Jurkat, Clone E6-1 (cell line): ENCODE results near the gene PUDP.
"Not testable (repeated sequence)": the region's sequence is repeated elsewhere in the genome, so short reads cannot be mapped to it uniquely, and the experiment has no call there.

Source experiments
- DNase-seq: peaks from one replicate; pipeline ENCODE4 v3.0.0-alpha.2; 2011; ENCODE audit warnings: low read depth, low spot score
- H3K4me3 ChIP-seq: 2 replicates; pipeline ENCODE4 v1.5.1; 2011; ENCODE audit warnings: mild to moderate bottlenecking, low read length, control low read depth, moderate library complexity

PUDP gene

DNA sequence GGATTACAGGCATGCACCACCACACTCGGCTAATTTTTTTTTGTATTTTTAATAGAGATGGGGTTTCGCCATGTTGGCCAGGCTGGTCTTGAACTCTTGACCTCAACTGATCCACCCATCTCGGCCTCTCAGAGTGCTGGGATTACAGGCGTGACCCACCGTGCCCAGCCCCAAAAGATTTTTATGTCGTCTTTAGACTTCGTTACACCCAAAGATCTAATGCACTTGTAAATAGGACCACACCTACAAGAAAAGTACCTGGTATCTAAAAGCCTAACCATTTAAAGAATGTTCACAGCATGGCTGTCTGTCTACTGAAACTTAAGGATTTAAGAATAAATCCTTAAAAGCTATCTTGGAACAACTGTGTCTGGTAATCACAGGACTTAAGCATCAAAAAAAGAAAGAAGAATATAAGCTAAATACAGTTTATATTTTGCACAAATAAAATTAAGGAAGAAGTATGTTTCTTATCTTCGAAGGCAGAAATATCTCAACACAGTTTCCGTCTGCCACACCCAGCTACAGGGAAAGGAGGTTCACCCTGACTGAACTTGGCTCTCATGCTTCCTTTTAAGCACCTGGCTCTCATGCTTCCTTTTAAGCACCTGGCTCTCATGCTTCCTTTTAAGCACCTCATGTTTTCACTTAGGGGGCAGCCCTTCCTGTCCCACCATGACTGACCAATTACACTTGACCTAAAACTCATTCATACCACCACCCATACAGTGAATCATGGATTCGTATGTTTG, 92.4 kb downstream of the PUDP start:
- no peak for DNase-seq
- H3K4me3 ChIP-seq = no peak overlapping the region

- no peak overlapping the region for H3K4me3 ChIP-seq
- no peak for DNase-seq
Observed at GRCh38 chrX:7054219-7055216, 93.4 kb downstream of the PUDP start.

DNA sequence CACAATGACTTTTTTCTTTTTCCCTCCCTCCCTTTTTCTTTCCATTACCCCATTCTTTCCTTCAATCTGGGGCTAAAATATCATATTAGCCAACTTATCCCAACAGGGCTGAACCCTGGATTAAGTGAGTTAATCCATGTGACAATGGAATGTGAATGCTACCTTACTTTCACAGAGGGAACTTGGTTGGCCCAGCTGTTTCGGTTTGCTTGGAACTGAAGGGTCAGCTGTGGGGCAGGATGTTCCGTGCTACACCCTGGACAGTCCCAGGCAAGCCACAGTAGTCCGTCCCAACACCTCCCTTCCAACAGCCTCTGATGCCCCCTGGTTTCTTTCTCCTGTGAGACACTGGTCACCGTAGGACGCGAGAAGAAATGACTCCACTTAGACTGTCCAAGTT, 95.4 kb downstream of the PUDP start:
- DNase-seq = no peak
- H3K4me3 ChIP-seq = no peak overlapping the region

DNA sequence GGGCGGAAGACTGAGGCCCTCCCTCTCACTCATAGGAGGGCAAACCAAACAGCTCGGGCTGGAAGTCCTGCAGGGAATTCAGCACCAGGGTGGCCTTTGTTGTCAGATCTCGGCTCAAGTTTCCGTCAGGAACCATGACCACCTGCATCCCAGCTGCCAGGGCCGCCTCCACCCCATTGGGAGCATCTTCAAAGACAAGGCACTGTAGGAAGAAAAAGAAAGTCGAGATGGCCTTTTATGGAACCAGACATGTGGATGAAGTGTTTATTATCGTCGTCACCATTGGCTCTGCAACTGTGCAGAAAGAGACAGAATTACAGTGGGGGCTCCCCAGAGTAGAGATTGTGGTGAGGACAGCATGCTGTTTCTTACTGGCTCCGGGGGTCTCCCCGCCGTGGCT, 97.7 kb downstream of the PUDP start:
- no peak for DNase-seq
- no peak overlapping the region for H3K4me3 ChIP-seq

GRCh38 chrX:7047951-7048350, 100.0 kb downstream of the PUDP start:
- H3K4me3 ChIP-seq = no peak overlapping the region
- DNase-seq = no peak

DNA sequence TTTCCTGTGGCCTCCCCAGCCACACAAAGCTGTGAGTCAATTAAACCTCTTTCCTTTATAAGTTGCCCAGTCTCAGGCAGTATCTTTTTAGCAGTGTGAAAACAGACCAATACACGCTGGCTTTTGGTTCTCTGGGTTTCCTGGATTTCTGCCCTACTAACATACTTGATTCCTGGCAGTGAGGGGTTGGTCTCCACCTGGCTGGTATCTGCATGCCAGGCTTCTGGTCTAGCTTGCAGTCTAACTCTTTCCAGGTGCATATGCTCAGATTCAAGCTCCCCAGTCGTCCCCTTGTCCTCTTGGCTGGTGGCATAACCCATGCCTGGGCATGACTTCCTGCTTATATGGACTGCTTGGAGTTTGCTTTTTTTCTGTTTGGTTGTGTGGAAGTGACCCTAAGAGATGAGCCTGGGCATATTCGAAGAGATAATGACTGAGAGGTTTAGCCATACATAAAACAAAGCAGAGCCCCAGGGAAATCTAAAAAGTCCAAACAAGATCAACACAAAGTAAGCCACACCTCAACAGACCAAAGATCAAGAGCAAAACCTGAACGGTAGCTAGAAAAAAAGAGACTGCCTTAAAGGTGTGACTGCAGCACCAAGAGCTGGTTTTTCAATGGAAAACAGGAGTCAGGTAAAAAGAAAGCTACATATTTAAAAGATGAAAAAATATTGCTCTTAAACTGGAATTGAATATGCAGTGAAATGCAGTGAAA, 102.6 kb downstream of the PUDP start:
- no peak for DNase-seq
- H3K4me3 ChIP-seq = no peak overlapping the region

- DNase-seq = not testable (repeated sequence)
Observed at GRCh38 chrX:7043796-7044433, 104.0 kb downstream of the PUDP start.

GRCh38 chrX:7028246-7028645, 119.7 kb downstream of the PUDP start:
- H3K4me3 ChIP-seq = no peak overlapping the region
- no peak for DNase-seq

More at GRCh38 chrX:7043796-7044433, 104.0 kb downstream of the PUDP start:
- not testable (repeated sequence) for H3K4me3 ChIP-seq

DNA sequence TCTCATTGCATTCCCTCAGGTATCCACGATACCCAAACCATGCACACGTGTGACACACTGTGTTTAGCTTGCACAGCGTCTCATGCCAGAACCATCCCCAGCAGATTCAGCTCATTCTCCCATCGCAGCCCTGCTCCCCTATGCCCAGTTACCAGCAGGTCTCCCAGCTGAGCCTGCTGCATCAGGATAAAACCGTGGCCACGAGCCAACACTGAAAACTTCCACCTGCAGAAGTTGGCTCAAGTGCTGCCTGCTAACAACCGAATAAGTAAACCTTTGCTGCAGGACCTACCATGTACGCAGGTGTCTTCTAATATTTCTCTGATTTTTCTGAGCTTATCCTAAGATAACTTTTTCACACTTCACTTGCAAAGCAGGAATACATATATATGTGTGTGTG, 120.9 kb downstream of the PUDP start:
- DNase-seq = no peak
- H3K4me3 ChIP-seq = no peak overlapping the region

DNA sequence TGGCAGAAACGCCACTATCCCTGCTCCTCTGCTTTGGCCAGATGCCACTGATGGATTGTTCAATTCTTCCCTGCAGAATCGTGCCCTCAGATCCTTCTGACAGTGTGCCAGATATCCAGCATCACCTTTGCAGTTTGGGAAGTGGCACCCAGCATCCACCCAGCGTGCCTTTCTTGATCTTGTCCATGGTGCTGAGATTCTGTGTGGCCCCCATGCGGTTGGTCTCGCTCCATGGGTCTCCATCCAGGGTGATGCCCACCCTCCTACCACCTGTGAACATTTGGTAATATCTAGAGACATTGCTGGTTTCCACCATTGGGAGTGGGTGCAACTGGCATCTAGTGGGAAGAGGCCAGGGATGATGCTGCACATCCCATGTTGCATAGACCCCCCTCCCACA, 121.6 kb downstream of the PUDP start:
- not testable (repeated sequence) for DNase-seq, H3K4me3 ChIP-seq

DNA sequence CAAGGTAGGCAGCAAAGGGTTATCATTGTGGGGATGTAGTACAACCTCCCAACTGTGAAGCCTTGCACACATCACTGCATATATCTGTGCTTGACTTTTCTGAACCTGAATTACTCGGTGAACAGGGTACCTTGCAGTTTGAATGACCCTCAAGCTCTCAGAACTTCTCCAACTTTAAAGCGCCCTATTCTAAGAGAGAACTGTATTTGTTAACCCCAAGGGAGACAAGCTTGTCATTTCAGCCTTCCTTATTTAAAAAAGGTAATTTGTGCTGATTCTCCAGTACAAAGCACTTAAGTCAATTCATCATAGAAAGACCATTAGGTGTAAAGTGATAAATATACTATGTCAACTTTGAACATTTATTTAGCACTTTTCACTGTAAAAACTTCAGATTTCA, 122.5 kb downstream of the PUDP start:
- DNase-seq = no peak
- H3K4me3 ChIP-seq = no peak overlapping the region

DNA sequence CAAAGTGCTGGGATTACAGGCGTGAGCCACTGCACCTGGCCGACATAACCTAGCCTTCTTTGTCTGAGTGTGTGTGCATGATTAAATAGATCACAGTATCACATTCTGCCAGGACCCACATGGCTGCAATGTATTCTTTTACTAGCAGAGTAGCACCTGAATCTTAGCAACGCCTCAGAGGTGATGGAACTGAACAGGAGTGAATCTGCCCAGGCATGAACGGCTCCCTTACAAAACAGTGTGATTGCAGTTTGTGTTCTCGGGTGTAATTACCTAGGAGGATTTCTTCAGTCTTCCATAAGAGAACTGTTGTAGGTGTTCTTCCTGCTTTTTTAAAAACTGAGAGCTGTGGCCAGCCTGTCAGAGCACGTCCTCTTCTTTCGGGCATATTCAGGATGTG, 123.1 kb downstream of the PUDP start:
- DNase-seq = no peak
- H3K4me3 ChIP-seq = no peak overlapping the region

DNA sequence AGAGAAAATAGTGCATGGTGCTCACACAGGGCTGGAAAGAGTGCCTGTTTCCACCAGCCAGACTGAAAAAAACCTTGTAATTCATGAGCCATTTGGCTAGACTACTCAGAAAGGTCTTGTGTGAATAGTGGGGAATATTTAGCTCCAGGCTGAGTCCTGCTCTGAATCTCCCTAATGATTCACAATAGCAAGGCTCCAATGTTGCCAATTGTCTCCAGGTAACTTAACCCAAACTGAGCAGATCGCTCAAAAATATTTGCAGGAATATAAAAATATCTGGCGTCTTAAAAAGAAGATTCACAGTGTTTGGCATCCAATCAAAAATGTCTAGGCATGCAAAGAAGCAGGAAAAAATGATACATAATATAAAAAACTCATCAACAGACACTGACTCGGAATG, 125.0 kb downstream of the PUDP start:
- not testable (repeated sequence) for H3K4me3 ChIP-seq, DNase-seq

- DNase-seq = no peak
- H3K4me3 ChIP-seq = no peak overlapping the region
Observed at GRCh38 chrX:7021991-7022390, 126.0 kb downstream of the PUDP start.

GRCh38 chrX:7019555-7019954, 128.4 kb downstream of the PUDP start:
- no peak overlapping the region for H3K4me3 ChIP-seq
- no peak for DNase-seq

DNA sequence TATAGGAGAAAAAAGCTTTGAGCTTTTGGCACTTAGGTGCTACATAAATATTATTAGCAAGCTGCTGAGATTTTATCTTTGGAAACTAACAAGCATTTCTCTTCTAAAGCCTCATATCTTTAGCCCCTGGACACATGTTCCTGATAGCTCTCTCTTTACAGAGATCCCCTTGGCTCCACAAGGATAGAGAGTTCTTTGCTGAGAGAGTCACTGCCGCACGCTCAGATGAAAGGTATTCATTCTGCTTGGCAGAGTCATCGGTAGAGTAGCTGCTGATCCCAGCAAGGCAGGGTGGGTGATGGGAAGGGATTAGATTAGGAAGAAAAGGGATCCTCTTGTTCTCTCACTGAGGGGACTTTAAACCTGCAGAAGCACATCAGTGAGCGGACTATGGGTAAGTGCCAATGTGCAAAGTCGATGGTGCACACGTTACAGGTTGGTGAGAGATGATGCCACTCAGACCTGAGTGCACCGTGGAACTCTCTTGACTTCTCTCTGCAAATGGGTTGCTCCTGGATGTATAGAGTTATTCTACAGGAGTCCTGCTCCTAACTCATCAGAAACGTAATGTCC, 135.6 kb downstream of the PUDP start:
- not testable (repeated sequence) for H3K4me3 ChIP-seq, DNase-seq

DNA sequence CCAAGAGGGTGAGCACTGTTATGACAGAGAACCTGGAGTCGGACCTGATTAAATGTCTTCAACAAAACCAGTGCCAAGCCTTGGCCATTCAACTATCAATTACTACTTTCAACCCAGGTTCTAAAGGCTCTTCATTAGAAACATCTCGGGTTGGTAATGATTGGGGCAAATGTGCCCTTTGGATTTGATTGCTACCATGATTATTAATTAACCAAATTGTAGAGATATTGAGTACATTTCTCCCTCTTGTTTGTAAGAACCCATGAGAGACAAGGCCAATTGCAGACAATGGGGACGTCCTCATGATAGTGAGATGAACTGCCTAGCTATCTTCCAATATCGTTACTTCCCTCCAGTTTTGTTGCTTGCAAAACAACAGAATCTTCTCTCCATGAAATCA, 137.1 kb downstream of the PUDP start:
- not testable (repeated sequence) for H3K4me3 ChIP-seq, DNase-seq

DNA sequence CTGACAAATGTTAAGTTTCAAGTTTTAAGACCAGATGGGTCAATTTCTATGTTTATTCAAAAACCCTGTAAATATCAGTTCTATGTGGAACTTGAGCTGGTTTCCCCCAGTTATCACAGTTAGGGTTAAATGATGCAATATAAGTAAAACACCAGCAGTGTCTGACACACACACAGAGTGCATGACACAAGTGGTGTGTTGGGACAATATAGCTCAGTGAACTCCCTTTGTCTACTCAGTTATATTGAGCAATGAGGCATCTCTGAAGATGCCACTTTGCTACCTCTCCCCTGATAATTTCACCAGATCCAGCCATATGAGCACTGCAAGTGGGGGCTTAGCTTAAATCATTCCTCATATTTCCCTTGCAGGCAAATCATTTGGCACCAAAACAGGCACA, 140.6 kb downstream of the PUDP start:
- not testable (repeated sequence) for H3K4me3 ChIP-seq, DNase-seq
